Endothelial cell of umbilical vein (primary cell): Measurements from ENCODE around the gene CLEC20A. TPM values are rescaled to one million over a fixed set of nuclear protein-coding genes. Genes with fewer than 3 reads are reported as not detected.

ENCODE experiments used
- BruUV-seq: library from RNA; stranded (reverse); fragments of 400-500 nt; replicated peaks from 2 replicates; lab custom pipeline; 2021; lab: Mats Ljungman, UMichigan
- CTCF ChIA-PET: fragments of 300-600, 350-600 bp; sonication (Branson Sonifier 250); formaldehyde crosslinking; loops from one replicate; lab custom pipeline; 2021; ENCODE audit warnings: antibody characterized with exemption, inconsistent platforms; lab: Charles Lee
- POLR2A ChIA-PET: fragments of 300-600, 350-600 bp; sonication (Branson Sonifier 250); formaldehyde crosslinking; loops from one replicate; lab custom pipeline; 2021; ENCODE audit warnings: antibody characterized with exemption, inconsistent platforms; lab: Charles Lee
- DNase-seq: peaks from one replicate; pipeline ENCODE4 v3.0.0-alpha.2; 2011; ENCODE audit warnings: low read depth, low spot score
- FAIRE-seq: peaks from 2 replicates; lab custom pipeline; 2011; peaks lifted over from hg19 to GRCh38; lab: Jason Lieb, UNC
- H2AFZ ChIP-seq: 2 replicates; pipeline ENCODE4 v1.6.0; 2012; ENCODE audit warnings: low read depth, low read length, control low read depth, inconsistent platforms
- H3K27ac ChIP-seq: 2 replicates; pipeline ENCODE4 v1.5.1; 2011; ENCODE audit warnings: low read depth, mild to moderate bottlenecking, control low read depth, low read length, moderate library complexity; ENCODE audit not compliant: insufficient read depth
- H3K27me3 ChIP-seq, 2 experiments: 2 replicates each; pipeline versions ENCODE4 v1.6.0 to v1.6.1; 2011; ENCODE audit warnings: low read length in 2 of 2, mixed read lengths in 1 of 2; ENCODE audit not compliant: control insufficient read depth in 2 of 2, insufficient read depth in 2 of 2
- H3K36me3 ChIP-seq, 2 experiments: 2 replicates in 1 of 2; 3 replicates in 1 of 2; pipeline ENCODE4 v1.5.1; 2011; ENCODE audit warnings: low read length in 2 of 2, mild to moderate bottlenecking in 1 of 2, moderate library complexity in 1 of 2; ENCODE audit not compliant: control insufficient read depth in 2 of 2, insufficient read depth in 2 of 2; ENCODE audit errors: extremely low read depth in 1 of 2
- H3K4me1 ChIP-seq: 3 replicates; pipeline ENCODE4 v1.5.1; 2011; ENCODE audit warnings: mild to moderate bottlenecking, low read length; ENCODE audit not compliant: control insufficient read depth, insufficient read depth; ENCODE audit errors: extremely low read depth
- H3K4me2 ChIP-seq: 2 replicates; pipeline ENCODE4 v1.6.1; 2011; ENCODE audit warnings: low read length, control low read depth, mixed read lengths; ENCODE audit not compliant: insufficient read depth
- H3K4me3 ChIP-seq, 3 experiments: fragments of 200-600 bp in 1 of 3; sonication (generic), shearing (Covaris generic) in 1 of 3; replicated peaks in 1 of 3; 2 replicates each; pipeline ENCODE4 v1.5.1; 2011 to 2016; ENCODE audit warnings: control low read depth in 3 of 3, low read length in 3 of 3, mild to moderate bottlenecking in 2 of 3, inconsistent platforms in 1 of 3, low read depth in 1 of 3, moderate library complexity in 1 of 3; ENCODE audit not compliant: insufficient read depth in 1 of 3
- H3K79me2 ChIP-seq: 2 replicates; pipeline ENCODE4 v1.6.0; 2012; ENCODE audit warnings: low read length, inconsistent platforms; ENCODE audit not compliant: control insufficient read depth, insufficient read depth
- H3K9ac ChIP-seq: replicated peaks from 2 replicates; pipeline ENCODE3; 2011; ENCODE audit warnings: low read length, control low read depth; ENCODE audit not compliant: insufficient read depth; ENCODE audit errors: extremely low read depth
- H3K9me1 ChIP-seq: replicated peaks from 3 replicates; pipeline ENCODE4 v1.6.0; 2011; ENCODE audit warnings: mild to moderate bottlenecking, low read length; ENCODE audit not compliant: control insufficient read depth, insufficient read depth; ENCODE audit errors: extremely low read depth
- H3K9me3 ChIP-seq: replicated peaks from 2 replicates; pipeline ENCODE4 v1.5.1; 2012; ENCODE audit warnings: low read length, inconsistent platforms; ENCODE audit not compliant: control insufficient read depth, insufficient read depth
- H4K20me1 ChIP-seq: replicated peaks from 2 replicates; pipeline ENCODE3; 2011; ENCODE audit warnings: mild to moderate bottlenecking, low read length; ENCODE audit not compliant: control insufficient read depth, insufficient read depth; ENCODE audit errors: extremely low read depth
- EZH2 ChIP-seq: IDR thresholded peaks from 2 replicates; pipeline ENCODE4 v1.6.1; 2012; ENCODE audit warnings: borderline replicate concordance, low read depth, mild to moderate bottlenecking, moderate library complexity, low read length, inconsistent platforms; ENCODE audit not compliant: severe bottlenecking
- FOS ChIP-seq: IDR thresholded peaks from 2 replicates; pipeline ENCODE4 v1.6.1; 2011; ENCODE audit warnings: mild to moderate bottlenecking, low read length, moderate library complexity, borderline replicate concordance; ENCODE audit not compliant: insufficient read depth
- GATA2 ChIP-seq: IDR thresholded peaks from 2 replicates; pipeline ENCODE4 v1.7.0; 2011; ENCODE audit warnings: low read depth, mild to moderate bottlenecking, moderate library complexity, mixed read lengths, low read length; ENCODE audit not compliant: insufficient read length, insufficient read depth
- JUN ChIP-seq: IDR thresholded peaks from 2 replicates; pipeline ENCODE4 v1.6.1; 2011; ENCODE audit warnings: borderline replicate concordance, low read depth; ENCODE audit not compliant: insufficient read length, insufficient read depth
- MYC ChIP-seq: IDR thresholded peaks from one replicate; pipeline ENCODE4 v1.6.1; 2011; ENCODE audit warnings: mild to moderate bottlenecking, low read depth, low read length
- POLR2A ChIP-seq: IDR thresholded peaks from 2 replicates; pipeline ENCODE4 v1.6.1; 2012; ENCODE audit warnings: low read depth, mild to moderate bottlenecking, control low read depth, low read length
- POLR2AphosphoS5 ChIP-seq: IDR thresholded peaks from 2 replicates; pipeline ENCODE4 v1.6.1; 2012; ENCODE audit warnings: low read depth, mild to moderate bottlenecking, control low read depth, low read length, moderate library complexity; ENCODE audit not compliant: insufficient read depth
- dilution Hi-C: fragments of 300-500 bp; cut with MboI; formaldehyde crosslinking; loops from one replicate; pipeline ENCODE4 v1.15.0; 2019; ENCODE audit warnings: low sequenced_read_pairs; ENCODE audit not compliant: extremely low pct_ligation_motif_present
- intact Hi-C: fragments of 100-400 bp; cut with micrococcal nuclease; formaldehyde crosslinking; loops from one replicate; pipeline ENCODE4 v1.10.0; 2022
- polyA plus RNA-seq, 4 experiments: library from polyadenylated mRNA; depleted of rRNA in 3 of 4; stranded (reverse) in 3 of 4; unstranded in 1 of 4; fragments of >200 nt; gene quantifications; 2 replicates each; pipeline versions ENCODE4 v1.2.1 to v1.2.3, GENCODE V29; 2011 to 2012; ENCODE audit warnings: missing spikeins in 1 of 4
- total RNA-seq: library from RNA; stranded (reverse); gene quantifications from 2 replicates; pipeline ENCODE4 v1.2.3, GENCODE V29; 2021
- TF ChIP-seq, protein P1 (sequence below), 2 donors: IDR thresholded peaks; 1 replicate in 1 of 2; 2 replicates in 1 of 2; pipeline ENCODE4 v1.5.1; 2011; ENCODE audit warnings: low read length in 2 of 2, mild to moderate bottlenecking in 2 of 2, moderate library complexity in 2 of 2, control low read depth in 1 of 2, inconsistent platforms in 1 of 2, low read depth in 1 of 2; ENCODE audit not compliant: insufficient read depth in 1 of 2; ENCODE audit errors: extremely low read depth in 1 of 2

CLEC20A gene
- total and polyA plus RNA-seq, 2 donors (not counting 3 experiments of a cell fraction or from before 2014, with no cell fraction given): not detected

DNA sequence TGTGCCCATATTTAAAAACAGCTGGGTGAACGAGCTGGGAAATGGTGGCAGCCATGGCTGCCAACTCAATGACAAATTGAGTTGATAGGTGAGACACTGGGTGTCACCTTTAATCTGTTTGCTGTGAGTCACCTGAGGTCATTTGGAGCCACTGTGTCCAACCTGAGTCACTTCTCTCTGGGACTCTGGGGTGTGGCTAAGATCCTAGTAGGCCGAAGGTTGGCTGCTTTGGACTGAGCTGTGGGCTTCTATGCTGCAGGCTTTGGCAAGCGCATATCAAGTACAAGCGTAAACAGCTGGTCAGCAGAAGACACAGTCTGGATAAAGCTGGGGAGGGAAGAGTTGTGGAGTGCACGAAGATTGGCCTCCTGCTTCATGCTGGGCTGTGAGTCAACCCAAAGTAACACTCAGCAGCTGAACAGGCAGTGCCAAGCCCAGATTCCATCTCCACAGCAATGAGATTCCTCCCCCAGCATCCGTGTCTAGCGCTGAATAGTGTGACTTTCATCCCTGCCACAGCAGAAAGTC is 40.1 kb upstream of the CLEC20A start:
- FAIRE-seq (no peak), DNase-seq (no peak)
- peaks cover 1% of the 10 kb centered on the region for H3K4me1 ChIP-seq
- no peaks in the 10 kb centered on the region for H3K79me2 ChIP-seq
- TF ChIP-seq GATA2: no peak
- TF ChIP-seq, protein P1, sequence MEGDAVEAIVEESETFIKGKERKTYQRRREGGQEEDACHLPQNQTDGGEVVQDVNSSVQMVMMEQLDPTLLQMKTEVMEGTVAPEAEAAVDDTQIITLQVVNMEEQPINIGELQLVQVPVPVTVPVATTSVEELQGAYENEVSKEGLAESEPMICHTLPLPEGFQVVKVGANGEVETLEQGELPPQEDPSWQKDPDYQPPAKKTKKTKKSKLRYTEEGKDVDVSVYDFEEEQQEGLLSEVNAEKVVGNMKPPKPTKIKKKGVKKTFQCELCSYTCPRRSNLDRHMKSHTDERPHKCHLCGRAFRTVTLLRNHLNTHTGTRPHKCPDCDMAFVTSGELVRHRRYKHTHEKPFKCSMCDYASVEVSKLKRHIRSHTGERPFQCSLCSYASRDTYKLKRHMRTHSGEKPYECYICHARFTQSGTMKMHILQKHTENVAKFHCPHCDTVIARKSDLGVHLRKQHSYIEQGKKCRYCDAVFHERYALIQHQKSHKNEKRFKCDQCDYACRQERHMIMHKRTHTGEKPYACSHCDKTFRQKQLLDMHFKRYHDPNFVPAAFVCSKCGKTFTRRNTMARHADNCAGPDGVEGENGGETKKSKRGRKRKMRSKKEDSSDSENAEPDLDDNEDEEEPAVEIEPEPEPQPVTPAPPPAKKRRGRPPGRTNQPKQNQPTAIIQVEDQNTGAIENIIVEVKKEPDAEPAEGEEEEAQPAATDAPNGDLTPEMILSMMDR (IDR thresholded peaks at IDR 0.05; ENCODE audit: extremely low read depth in 1 of 2, insufficient read depth in 1 of 2, low read depth in 1 of 2, low read length in 2 of 2): no peak
- ChIA-PET POLR2A (interaction anchor here (0.6 kb wide), 1 partner anchor 215 kb away, joined by 3 read pairs; no protein-coding TSS in a partner anchor), CTCF (interaction anchor here (1.1 to 14.6 kb wide), 4 partner anchors 217 to 467 kb away, joined by 3 to 349 read pairs (median 6); no protein-coding TSS in a partner anchor)
- intact Hi-C loops: no loop called here
- no peaks in the 10 kb centered on the region for H3K9me1 ChIP-seq
- H3K36me3 ChIP-seq: no peaks in the 10 kb centered on the region
- no peak overlapping the region for H2AFZ ChIP-seq
- no peak overlapping the region for H3K9ac ChIP-seq
- H4K20me1 ChIP-seq: no peaks in the 10 kb centered on the region
- no peaks in the 10 kb centered on the region for H3K27me3 ChIP-seq
- dilution Hi-C loops: no loop called here
- H3K27ac ChIP-seq: no peak overlapping the region
- H3K4me2 ChIP-seq: no peak overlapping the region
- no TSS peak for BruUV-seq
- no peaks in the 10 kb centered on the region for H3K9me3 ChIP-seq
- no peak overlapping the region for H3K4me3 ChIP-seq

DNA sequence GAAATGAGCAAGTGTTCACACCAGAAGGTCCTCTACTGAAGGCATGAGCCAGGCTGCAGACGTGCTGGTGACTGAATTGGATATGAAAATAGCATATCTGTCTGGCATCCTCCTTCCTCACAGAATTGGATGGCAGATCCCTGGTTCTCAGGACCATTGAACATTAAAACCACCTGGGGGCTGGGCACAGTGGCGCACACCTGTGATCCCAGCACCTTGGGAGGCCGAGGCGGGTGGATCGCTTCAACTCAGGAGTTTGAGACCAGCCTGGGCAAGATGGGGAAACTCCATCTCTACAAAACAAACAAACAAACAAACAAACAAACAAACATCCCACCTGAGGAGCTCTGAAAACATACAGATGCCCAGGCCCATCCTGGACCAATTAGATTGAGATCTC is 39.6 kb upstream of the CLEC20A start:
- intact Hi-C loops (no loop called here), dilution Hi-C loops (no loop called here)
- POLR2A ChIA-PET: interaction anchor here (0.6 kb wide), 1 partner anchor 216 kb away, joined by 3 read pairs; no protein-coding TSS in a partner anchor
- CTCF ChIA-PET: interaction anchor here (1.1 to 14.6 kb wide), 4 partner anchors 217 to 467 kb away, joined by 3 to 349 read pairs (median 6); no protein-coding TSS in a partner anchor
- DNase-seq (no peak), FAIRE-seq (no peak)
- H2AFZ ChIP-seq: no peak overlapping the region
- no peak overlapping the region for H3K27ac ChIP-seq
- H3K36me3 ChIP-seq: no peaks in the 10 kb centered on the region
- no peak overlapping the region for H3K4me3 ChIP-seq
- no peaks in the 10 kb centered on the region for H3K9me3 ChIP-seq
- H3K9ac ChIP-seq: no peak overlapping the region
- H3K79me2 ChIP-seq: no peaks in the 10 kb centered on the region
- no peaks in the 10 kb centered on the region for H3K9me1 ChIP-seq
- no peaks in the 10 kb centered on the region for H3K4me1 ChIP-seq
- no TSS peak for BruUV-seq
- H3K4me2 ChIP-seq: no peak overlapping the region
- no peak for TF ChIP-seq EZH2
- no peak for TF ChIP-seq MYC
- TF ChIP-seq JUN: no peak
- no peak for TF ChIP-seq FOS
- no peak for TF ChIP-seq POLR2A
- TF ChIP-seq POLR2AphosphoS5: no peak
- H4K20me1 ChIP-seq: no peaks in the 10 kb centered on the region
- no peaks in the 10 kb centered on the region for H3K27me3 ChIP-seq
